ENCODE measurements around the gene DLX2. TPM values are rescaled to one million over a fixed set of nuclear protein-coding genes. Genes with fewer than 3 reads are reported as not detected.

DLX2 gene
- total and polyA plus RNA-seq, 2 of the 13 experiments (the other 11 are each of a cell fraction or from before 2014, with no cell fraction given): 0.07 to 0.15 TPM

- TF ChIP-seq, protein P1, sequence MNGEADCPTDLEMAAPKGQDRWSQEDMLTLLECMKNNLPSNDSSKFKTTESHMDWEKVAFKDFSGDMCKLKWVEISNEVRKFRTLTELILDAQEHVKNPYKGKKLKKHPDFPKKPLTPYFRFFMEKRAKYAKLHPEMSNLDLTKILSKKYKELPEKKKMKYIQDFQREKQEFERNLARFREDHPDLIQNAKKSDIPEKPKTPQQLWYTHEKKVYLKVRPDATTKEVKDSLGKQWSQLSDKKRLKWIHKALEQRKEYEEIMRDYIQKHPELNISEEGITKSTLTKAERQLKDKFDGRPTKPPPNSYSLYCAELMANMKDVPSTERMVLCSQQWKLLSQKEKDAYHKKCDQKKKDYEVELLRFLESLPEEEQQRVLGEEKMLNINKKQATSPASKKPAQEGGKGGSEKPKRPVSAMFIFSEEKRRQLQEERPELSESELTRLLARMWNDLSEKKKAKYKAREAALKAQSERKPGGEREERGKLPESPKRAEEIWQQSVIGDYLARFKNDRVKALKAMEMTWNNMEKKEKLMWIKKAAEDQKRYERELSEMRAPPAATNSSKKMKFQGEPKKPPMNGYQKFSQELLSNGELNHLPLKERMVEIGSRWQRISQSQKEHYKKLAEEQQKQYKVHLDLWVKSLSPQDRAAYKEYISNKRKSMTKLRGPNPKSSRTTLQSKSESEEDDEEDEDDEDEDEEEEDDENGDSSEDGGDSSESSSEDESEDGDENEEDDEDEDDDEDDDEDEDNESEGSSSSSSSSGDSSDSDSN (CRISPR knock-in tag; IDR thresholded peaks at IDR 0.05): peak; percentile 77
- TF ChIP-seq ZNF567 (CRISPR knock-in tag; IDR thresholded peaks at IDR 0.05; ENCODE audit: borderline replicate concordance): 0 out of 2 replicates have a peak, but pooled peaks have one; percentile 25
- TF ChIP-seq YY1 (IDR thresholded peaks at IDR 0.05; ENCODE audit: insufficient read depth, insufficient replicate concordance, low read depth, low read length): no peak
- TF ChIP-seq KMT2B (CRISPR knock-in tag; IDR thresholded peaks at IDR 0.05): 0 out of 2 replicates have a peak, but pooled peaks have one; percentile 7
- TF ChIP-seq, protein P2, sequence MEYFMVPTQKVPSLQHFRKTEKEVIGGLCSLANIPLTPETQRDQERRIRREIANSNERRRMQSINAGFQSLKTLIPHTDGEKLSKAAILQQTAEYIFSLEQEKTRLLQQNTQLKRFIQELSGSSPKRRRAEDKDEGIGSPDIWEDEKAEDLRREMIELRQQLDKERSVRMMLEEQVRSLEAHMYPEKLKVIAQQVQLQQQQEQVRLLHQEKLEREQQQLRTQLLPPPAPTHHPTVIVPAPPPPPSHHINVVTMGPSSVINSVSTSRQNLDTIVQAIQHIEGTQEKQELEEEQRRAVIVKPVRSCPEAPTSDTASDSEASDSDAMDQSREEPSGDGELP (IDR thresholded peaks at IDR 0.05; ENCODE audit: borderline replicate concordance, low read depth): no peak
- TF ChIP-seq ZSCAN31 (CRISPR knock-in tag; IDR thresholded peaks at IDR 0.05; ENCODE audit: low read depth): 0 out of 2 replicates have a peak, but pooled peaks have one; percentile 19
- 0 out of 2 replicates have a peak, but pooled peaks have one; percentile 3 for TF ChIP-seq HNRNPL (IDR thresholded peaks at IDR 0.05; ENCODE audit: low read depth, low read length)
- TF ChIP-seq, protein P3, sequence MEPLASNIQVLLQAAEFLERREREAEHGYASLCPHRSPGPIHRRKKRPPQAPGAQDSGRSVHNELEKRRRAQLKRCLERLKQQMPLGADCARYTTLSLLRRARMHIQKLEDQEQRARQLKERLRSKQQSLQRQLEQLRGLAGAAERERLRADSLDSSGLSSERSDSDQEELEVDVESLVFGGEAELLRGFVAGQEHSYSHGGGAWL (CRISPR knock-in tag; IDR thresholded peaks at IDR 0.05): peak; percentile 21; the same call in 1 of the 2 replicates
- TF ChIP-seq LRRFIP1 (CRISPR knock-in tag; conservative IDR thresholded peaks at IDR 0.05): no peak
- no peak for TF ChIP-seq ELF3 (CRISPR knock-in tag; IDR thresholded peaks at IDR 0.05)
- TF ChIP-seq MAX (IDR thresholded peaks at IDR 0.05): peak; percentile 37; the same call in 1 of the 2 replicates
- TF ChIP-seq CENPT (CRISPR knock-in tag; IDR thresholded peaks at IDR 0.05; ENCODE audit: low read depth): no peak
- no peak for TF ChIP-seq ERF (CRISPR knock-in tag; IDR thresholded peaks at IDR 0.05)
- no peak for TF ChIP-seq BHLHE40 (IDR thresholded peaks at IDR 0.05; ENCODE audit: low read length)
- TF ChIP-seq ZNF550 (CRISPR knock-in tag; IDR thresholded peaks at IDR 0.05; ENCODE audit: borderline replicate concordance): 0 out of 2 replicates have a peak, but pooled peaks have one; percentile 19
- TF ChIP-seq ZNF782 (CRISPR knock-in tag; IDR thresholded peaks at IDR 0.05; ENCODE audit: borderline replicate concordance): 0 out of 2 replicates have a peak, but pooled peaks have one; percentile 20
- TF ChIP-seq, protein P4, sequence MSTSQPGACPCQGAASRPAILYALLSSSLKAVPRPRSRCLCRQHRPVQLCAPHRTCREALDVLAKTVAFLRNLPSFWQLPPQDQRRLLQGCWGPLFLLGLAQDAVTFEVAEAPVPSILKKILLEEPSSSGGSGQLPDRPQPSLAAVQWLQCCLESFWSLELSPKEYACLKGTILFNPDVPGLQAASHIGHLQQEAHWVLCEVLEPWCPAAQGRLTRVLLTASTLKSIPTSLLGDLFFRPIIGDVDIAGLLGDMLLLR (CRISPR knock-in tag; IDR thresholded peaks at IDR 0.05): no peak
- TF ChIP-seq ZNF546 (CRISPR knock-in tag; conservative IDR thresholded peaks at IDR 0.05): 0 out of 2 replicates have a peak, but pooled peaks have one; percentile 44
- TF ChIP-seq MYC (CRISPR knock-in tag; IDR thresholded peaks at IDR 0.05; ENCODE audit: borderline replicate concordance): peak; percentile 26
- 0 out of 2 replicates have a peak, but pooled peaks have one; percentile 12 for TF ChIP-seq TBX2 (CRISPR knock-in tag; IDR thresholded peaks at IDR 0.05; ENCODE audit: borderline replicate concordance)
- no peak for TF ChIP-seq ZNF777 (CRISPR knock-in tag; IDR thresholded peaks at IDR 0.05)
- no peak for TF ChIP-seq TGIF2 (CRISPR knock-in tag; IDR thresholded peaks at IDR 0.05)
- TF ChIP-seq ZNF557 (CRISPR knock-in tag; IDR thresholded peaks at IDR 0.05): 0 out of 2 replicates have a peak, but pooled peaks have one; percentile 39
- no peak for TF ChIP-seq SMARCC2 (IDR thresholded peaks at IDR 0.05)
Observed at GRCh38 chr2:172101821-172102390, 794 bp downstream of the DLX2 start (continued).
